HepG2 (cell line): Measurements from ENCODE around the gene KLHL30. TPM values are rescaled to one million over a fixed set of nuclear protein-coding genes. Genes with fewer than 3 reads are reported as not detected.

Experiments
- ARHGAP35 ChIP-seq: sonication (generic); formaldehyde crosslinking; IDR thresholded peaks from 2 replicates; pipeline ENCODE4 v1.9.0; 2022; ENCODE audit warnings: mild to moderate bottlenecking, inconsistent platforms, moderate library complexity, missing genetic modification reagents, borderline replicate concordance
- ISX ChIP-seq: sonication (generic); formaldehyde crosslinking; conservative IDR thresholded peaks from 2 replicates; pipeline ENCODE4 v1.5.0; 2020; ENCODE audit warnings: missing genetic modification reagents
- MEIS2 ChIP-seq: sonication (generic); formaldehyde crosslinking; IDR thresholded peaks from 2 replicates; pipeline ENCODE4 v1.9.0; 2021; ENCODE audit warnings: mild to moderate bottlenecking, missing genetic modification reagents
- MIER2 ChIP-seq: IDR thresholded peaks from 2 replicates; pipeline ENCODE4 v1.6.1; 2016; ENCODE audit warnings: missing biosample characterization, missing genetic modification reagents
- MXD4 ChIP-seq: IDR thresholded peaks from 2 replicates; pipeline ENCODE4 v1.6.1; 2016; ENCODE audit warnings: mild to moderate bottlenecking, missing biosample characterization, missing genetic modification reagents
- NFIB ChIP-seq: sonication (generic); formaldehyde crosslinking; IDR thresholded peaks from 2 replicates; pipeline ENCODE4 v1.9.0; 2021; ENCODE audit warnings: missing genetic modification reagents, mild to moderate bottlenecking, borderline replicate concordance
- SIN3A ChIP-seq: IDR thresholded peaks from 2 replicates; pipeline ENCODE4 v1.6.1; 2011; ENCODE audit warnings: low read depth, mild to moderate bottlenecking, control low read depth, low read length, borderline replicate concordance
- ZBTB42 ChIP-seq: sonication (generic); formaldehyde crosslinking; IDR thresholded peaks from 2 replicates; pipeline ENCODE4 v1.5.0; 2020; ENCODE audit warnings: mild to moderate bottlenecking, missing genetic modification reagents
- ZMYM2 ChIP-seq: sonication (generic); formaldehyde crosslinking; IDR thresholded peaks from 2 replicates; pipeline ENCODE4 v1.8.0; 2022; ENCODE audit warnings: mild to moderate bottlenecking, missing genetic modification reagents
- ZNF557 ChIP-seq: sonication (generic); formaldehyde crosslinking; IDR thresholded peaks from 2 replicates; pipeline ENCODE4 v1.4.0; 2020; ENCODE audit warnings: missing genetic modification reagents
- ZNF781 ChIP-seq: sonication (generic); formaldehyde crosslinking; IDR thresholded peaks from 2 replicates; pipeline ENCODE4 v1.5.1; 2020; ENCODE audit warnings: borderline replicate concordance, mild to moderate bottlenecking, missing genetic modification reagents; ENCODE audit errors: not compliant biosample characterization
- polyA plus RNA-seq, 8 experiments: library from polyadenylated mRNA; depleted of rRNA in 3 of 8; stranded (reverse) in 7 of 8; unstranded in 1 of 8; fragments of >200 nt; fragmentation: Illumina TruSeq in 4 of 8; extraction: Trizol in 4 of 8; gene quantifications; 2 replicates each; pipeline versions ENCODE4 v1.2.1 to v1.2.3, GENCODE V29; 2011 to 2016; ENCODE audit warnings: low read depth in 4 of 8, missing spikeins in 1 of 8, mixed read lengths in 1 of 8; ENCODE audit not compliant: insufficient read depth in 1 of 8
- total RNA-seq, 5 experiments: library from RNA; depleted of rRNA; stranded (reverse); fragments of >200 nt; fragmentation: Illumina TruSeq; extraction: Trizol; gene quantifications; 2 replicates each; pipeline ENCODE4 v1.2.3, GENCODE V29; 2016; ENCODE audit warnings: low read depth in 1 of 5
- TF ChIP-seq, protein P1 (sequence below): IDR thresholded peaks from 2 replicates; pipeline ENCODE4 v1.6.1; 2016
- TF ChIP-seq, protein P2 (sequence below): sonication (generic); formaldehyde crosslinking; conservative IDR thresholded peaks from 2 replicates; pipeline ENCODE4 v1.5.0; 2020; ENCODE audit warnings: missing genetic modification reagents
- TF ChIP-seq, protein P3 (sequence below): sonication (generic); IDR thresholded peaks from 2 replicates; pipeline ENCODE4 v1.6.1; 2016; ENCODE audit warnings: low read depth, borderline replicate concordance
- TF ChIP-seq, protein P4 (sequence below): sonication (generic); formaldehyde crosslinking; IDR thresholded peaks from 2 replicates; pipeline ENCODE4 v1.5.1; 2020; ENCODE audit warnings: mild to moderate bottlenecking, missing genetic modification reagents, moderate library complexity
- TF ChIP-seq, protein P5 (sequence below): sonication (generic); formaldehyde crosslinking; IDR thresholded peaks from 2 replicates; pipeline ENCODE4 v1.4.0; 2020; ENCODE audit warnings: low read depth, mild to moderate bottlenecking, missing genetic modification reagents
- TF ChIP-seq, protein P6 (sequence below): sonication (generic); formaldehyde crosslinking; conservative IDR thresholded peaks from 2 replicates; pipeline ENCODE4 v1.4.0; 2020; ENCODE audit warnings: missing genetic modification reagents
- TF ChIP-seq, protein P7 (sequence below): sonication (generic); formaldehyde crosslinking; IDR thresholded peaks from 2 replicates; pipeline ENCODE4 v1.5.1; 2020; ENCODE audit warnings: mild to moderate bottlenecking, missing genetic modification reagents

Gene KLHL30
- total and polyA plus RNA-seq, 2 of the 13 experiments (the other 11 are each of a cell fraction or from before 2014, with no cell fraction given), result 0.05 TPM; not detected in 1

DNA sequence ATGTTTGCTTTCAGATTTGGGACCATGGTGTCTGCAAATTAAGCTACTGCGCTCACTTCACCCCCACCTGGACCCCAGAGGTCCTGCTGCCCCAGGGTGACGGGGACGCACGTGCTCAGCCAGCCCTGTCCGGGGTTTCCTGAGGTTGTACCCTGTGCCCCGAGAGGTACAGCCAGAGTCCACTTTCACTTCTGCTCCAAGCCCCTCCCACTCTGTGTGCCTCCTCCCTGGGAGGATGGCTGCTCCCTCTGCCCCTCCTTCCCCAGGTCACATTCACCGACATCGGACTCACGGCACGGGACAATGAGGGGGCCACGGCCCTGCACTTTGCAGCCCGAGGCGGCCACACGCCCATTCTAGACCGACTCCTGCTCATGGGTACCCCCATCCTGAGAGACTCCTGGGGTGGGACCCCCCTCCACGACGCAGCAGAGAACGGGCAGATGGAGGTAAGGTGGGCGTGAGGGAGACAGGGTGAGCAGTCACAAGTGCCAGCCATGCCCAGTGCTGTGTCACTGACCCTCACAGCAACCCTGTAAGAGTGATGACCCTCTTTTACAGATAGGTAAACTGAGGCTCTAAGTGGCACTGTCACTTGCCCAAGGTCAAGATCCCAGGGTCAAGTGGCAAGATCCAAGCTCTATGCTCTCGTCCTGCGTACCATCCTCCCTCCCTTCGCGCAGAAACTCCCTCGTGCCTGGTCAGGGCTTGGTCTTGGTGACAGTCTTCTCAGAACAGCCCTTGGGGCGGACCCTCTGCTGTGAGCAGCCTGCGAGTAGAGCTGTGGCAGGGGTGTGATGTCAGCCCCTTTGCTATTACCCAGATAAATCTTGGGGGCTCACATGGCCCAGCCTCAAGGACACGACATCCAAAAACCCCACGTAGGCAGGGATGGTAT, 30.7 kb upstream of the KLHL30 start (continued):
- TF ChIP-seq MIER2 (CRISPR knock-in tag), result no peak; the same call in 1 of the 2 replicates
- TF ChIP-seq ZNF557 (CRISPR knock-in tag), result no peak
- peak; percentile 42 for TF ChIP-seq ZNF781 (CRISPR knock-in tag)
- TF ChIP-seq, protein P1, sequence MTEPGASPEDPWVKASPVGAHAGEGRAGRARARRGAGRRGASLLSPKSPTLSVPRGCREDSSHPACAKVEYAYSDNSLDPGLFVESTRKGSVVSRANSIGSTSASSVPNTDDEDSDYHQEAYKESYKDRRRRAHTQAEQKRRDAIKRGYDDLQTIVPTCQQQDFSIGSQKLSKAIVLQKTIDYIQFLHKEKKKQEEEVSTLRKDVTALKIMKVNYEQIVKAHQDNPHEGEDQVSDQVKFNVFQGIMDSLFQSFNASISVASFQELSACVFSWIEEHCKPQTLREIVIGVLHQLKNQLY (CRISPR knock-in tag), result 0 out of 2 replicates have a peak, but pooled peaks have one; percentile 26
- no peak for TF ChIP-seq NFIB
- TF ChIP-seq, protein P2, sequence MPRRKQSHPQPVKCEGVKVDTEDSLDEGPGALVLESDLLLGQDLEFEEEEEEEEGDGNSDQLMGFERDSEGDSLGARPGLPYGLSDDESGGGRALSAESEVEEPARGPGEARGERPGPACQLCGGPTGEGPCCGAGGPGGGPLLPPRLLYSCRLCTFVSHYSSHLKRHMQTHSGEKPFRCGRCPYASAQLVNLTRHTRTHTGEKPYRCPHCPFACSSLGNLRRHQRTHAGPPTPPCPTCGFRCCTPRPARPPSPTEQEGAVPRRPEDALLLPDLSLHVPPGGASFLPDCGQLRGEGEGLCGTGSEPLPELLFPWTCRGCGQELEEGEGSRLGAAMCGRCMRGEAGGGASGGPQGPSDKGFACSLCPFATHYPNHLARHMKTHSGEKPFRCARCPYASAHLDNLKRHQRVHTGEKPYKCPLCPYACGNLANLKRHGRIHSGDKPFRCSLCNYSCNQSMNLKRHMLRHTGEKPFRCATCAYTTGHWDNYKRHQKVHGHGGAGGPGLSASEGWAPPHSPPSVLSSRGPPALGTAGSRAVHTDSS (CRISPR knock-in tag), result no peak
- TF ChIP-seq, protein P3, sequence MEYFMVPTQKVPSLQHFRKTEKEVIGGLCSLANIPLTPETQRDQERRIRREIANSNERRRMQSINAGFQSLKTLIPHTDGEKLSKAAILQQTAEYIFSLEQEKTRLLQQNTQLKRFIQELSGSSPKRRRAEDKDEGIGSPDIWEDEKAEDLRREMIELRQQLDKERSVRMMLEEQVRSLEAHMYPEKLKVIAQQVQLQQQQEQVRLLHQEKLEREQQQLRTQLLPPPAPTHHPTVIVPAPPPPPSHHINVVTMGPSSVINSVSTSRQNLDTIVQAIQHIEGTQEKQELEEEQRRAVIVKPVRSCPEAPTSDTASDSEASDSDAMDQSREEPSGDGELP, result no peak
- no peak for TF ChIP-seq ZMYM2 (CRISPR knock-in tag)
- TF ChIP-seq ZBTB42 (CRISPR knock-in tag), result no peak
- TF ChIP-seq ARHGAP35 (CRISPR knock-in tag), result 0 out of 2 replicates have a peak, but pooled peaks have one; percentile 28
- TF ChIP-seq MXD4, result peak; percentile 95
- 0 out of 2 replicates have a peak, but pooled peaks have one; percentile 24 for TF ChIP-seq MEIS2 (CRISPR knock-in tag)
- TF ChIP-seq, protein P4, sequence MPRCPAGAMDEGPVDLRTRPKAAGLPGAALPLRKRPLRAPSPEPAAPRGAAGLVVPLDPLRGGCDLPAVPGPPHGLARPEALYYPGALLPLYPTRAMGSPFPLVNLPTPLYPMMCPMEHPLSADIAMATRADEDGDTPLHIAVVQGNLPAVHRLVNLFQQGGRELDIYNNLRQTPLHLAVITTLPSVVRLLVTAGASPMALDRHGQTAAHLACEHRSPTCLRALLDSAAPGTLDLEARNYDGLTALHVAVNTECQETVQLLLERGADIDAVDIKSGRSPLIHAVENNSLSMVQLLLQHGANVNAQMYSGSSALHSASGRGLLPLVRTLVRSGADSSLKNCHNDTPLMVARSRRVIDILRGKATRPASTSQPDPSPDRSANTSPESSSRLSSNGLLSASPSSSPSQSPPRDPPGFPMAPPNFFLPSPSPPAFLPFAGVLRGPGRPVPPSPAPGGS, result 0 out of 2 replicates have a peak, but pooled peaks have one; percentile 52
- TF ChIP-seq ISX (CRISPR knock-in tag), result no peak
- TF ChIP-seq, protein P5, sequence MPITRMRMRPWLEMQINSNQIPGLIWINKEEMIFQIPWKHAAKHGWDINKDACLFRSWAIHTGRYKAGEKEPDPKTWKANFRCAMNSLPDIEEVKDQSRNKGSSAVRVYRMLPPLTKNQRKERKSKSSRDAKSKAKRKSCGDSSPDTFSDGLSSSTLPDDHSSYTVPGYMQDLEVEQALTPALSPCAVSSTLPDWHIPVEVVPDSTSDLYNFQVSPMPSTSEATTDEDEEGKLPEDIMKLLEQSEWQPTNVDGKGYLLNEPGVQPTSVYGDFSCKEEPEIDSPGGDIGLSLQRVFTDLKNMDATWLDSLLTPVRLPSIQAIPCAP (CRISPR knock-in tag), result peak; percentile 91; the same call in 1 of the 2 replicates
- peak; percentile 46; the same call in 1 of the 2 replicates for TF ChIP-seq SIN3A
- TF ChIP-seq, protein P6, sequence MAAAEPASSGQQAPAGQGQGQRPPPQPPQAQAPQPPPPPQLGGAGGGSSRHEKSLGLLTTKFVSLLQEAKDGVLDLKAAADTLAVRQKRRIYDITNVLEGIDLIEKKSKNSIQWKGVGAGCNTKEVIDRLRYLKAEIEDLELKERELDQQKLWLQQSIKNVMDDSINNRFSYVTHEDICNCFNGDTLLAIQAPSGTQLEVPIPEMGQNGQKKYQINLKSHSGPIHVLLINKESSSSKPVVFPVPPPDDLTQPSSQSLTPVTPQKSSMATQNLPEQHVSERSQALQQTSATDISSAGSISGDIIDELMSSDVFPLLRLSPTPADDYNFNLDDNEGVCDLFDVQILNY (CRISPR knock-in tag), result no peak
- TF ChIP-seq, protein P7, sequence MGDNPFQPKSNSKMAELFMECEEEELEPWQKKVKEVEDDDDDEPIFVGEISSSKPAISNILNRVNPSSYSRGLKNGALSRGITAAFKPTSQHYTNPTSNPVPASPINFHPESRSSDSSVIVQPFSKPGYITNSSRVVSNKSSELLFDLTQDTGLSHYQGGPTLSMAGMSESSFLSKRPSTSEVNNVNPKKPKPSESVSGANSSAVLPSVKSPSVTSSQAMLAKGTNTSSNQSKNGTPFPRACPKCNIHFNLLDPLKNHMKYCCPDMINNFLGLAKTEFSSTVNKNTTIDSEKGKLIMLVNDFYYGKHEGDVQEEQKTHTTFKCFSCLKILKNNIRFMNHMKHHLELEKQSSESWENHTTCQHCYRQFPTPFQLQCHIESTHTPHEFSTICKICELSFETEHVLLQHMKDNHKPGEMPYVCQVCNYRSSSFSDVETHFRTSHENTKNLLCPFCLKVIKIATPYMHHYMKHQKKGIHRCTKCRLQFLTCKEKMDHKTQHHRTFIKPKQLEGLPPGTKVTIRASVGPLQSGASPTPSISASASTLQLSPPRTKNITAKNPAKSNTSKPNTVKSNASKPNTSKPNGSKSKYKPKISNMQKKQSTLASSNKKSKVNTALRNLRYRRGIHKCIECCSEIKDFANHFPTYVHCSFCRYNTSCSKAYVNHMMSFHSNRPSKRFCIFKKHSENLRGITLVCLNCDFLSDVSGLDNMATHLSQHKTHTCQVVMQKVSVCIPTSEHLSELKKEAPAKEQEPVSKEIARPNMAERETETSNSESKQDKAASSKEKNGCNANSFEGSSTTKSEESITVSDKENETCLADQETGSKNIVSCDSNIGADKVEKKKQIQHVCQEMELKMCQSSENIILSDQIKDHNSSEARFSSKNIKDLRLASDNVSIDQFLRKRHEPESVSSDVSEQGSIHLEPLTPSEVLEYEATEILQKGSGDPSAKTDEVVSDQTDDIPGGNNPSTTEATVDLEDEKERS (CRISPR knock-in tag), result peak; percentile 33; the same call in 1 of the 2 replicates
